ENCODE data around the gene CLCN6. TPM values are rescaled to one million over a fixed set of nuclear protein-coding genes. Genes with fewer than 3 reads are reported as not detected.

Gene CLCN6
- polyA plus RNA-seq, 3 donors, result 3.8 to 37.1 (median 4.2) TPM

DNA sequence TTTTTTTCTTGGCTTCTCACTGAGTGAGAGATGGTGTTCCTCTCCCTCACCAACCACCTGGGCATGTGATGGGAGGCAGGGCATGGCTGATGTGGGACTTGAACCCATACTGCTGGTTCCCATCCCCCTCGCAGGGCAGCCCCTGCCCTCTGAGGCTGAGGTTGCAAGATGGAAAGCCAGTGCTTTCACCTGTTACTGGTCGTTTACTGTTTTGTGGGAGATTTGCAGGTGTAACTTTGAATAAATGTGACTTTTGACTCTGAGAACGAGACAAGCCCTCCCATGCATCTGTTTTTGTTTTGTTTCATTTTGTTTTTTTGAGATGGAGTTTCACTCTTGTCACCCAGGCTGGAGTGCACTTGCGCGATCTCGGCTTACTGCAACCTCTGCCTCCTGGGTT, 22.4 kb upstream of the CLCN6 start:
- no peak overlapping the region for H3K4me3 ChIP-seq (replicated peaks in 1 of 3; ENCODE audit: low read depth in 2 of 3, low read length in 3 of 3)
- peaks cover 12 to 14% of the 10 kb centered on the region in 2 donors for H3K4me1 ChIP-seq (ENCODE audit: control insufficient read depth in 1 of 2, insufficient read depth in 2 of 2, low read length in 2 of 2)
- no peak overlapping the region for H3K27ac ChIP-seq (ENCODE audit: low read depth in 1 of 2, low read length in 2 of 2)
- Mint-ChIP-seq H3K4me3 (no peak overlapping the region), H3K4me1 (peaks cover 17% of the 10 kb centered on the region), H3K27ac (no peak overlapping the region), H3K36me3 (peaks cover 0 to 6% of the 10 kb centered on the region in 2 donors), H3K27me3 (ENCODE audit: low read depth in 3 of 3) (peaks cover 2 to 13% (median 7%) of the 10 kb centered on the region in 3 donors), H3K9me3 (peaks cover 0 to 3% (median 0%) of the 10 kb centered on the region in 7 donors)
- intact Hi-C loops (cut with micrococcal nuclease), result no loop called here
- no peak for TF ChIP-seq CTCF (IDR thresholded peaks at IDR 0.05)
- no peaks in the 10 kb centered on the region for H3K9me3 ChIP-seq (replicated peaks in 1 of 2; ENCODE audit: control insufficient read depth in 1 of 2, insufficient read depth in 1 of 2, low read length in 2 of 2)
- H3K4me2 ChIP-seq (replicated peaks; ENCODE audit: extremely low read depth, low read length, poor library complexity, severe bottlenecking), result no peak overlapping the region
- WGBS (ENCODE audit: insufficient coverage), result 92% methylated on average over 2 of the region's 6 CpGs
- peaks cover 0 to 2% of the 10 kb centered on the region in 2 donors for H3K36me3 ChIP-seq (replicated peaks in 1 of 2; ENCODE audit: control insufficient read depth in 1 of 2, insufficient read depth in 2 of 2, low read length in 2 of 2)
- no peak overlapping the region for H3K9ac ChIP-seq (ENCODE audit: insufficient read depth, low read length, poor library complexity, severe bottlenecking)
- no peak overlapping the region for H2AFZ ChIP-seq (ENCODE audit: insufficient read depth, low read depth, low read length, poor library complexity, severe bottlenecking)
- H3K27me3 ChIP-seq (ENCODE audit: control insufficient read depth in 2 of 2, insufficient read depth in 2 of 2, low read length in 2 of 2), result no peaks in the 10 kb centered on the region
- no peaks in the 10 kb centered on the region for H3K79me2 ChIP-seq (ENCODE audit: insufficient read depth, low read length)
- no peak for DNase-seq
- no peaks in the 10 kb centered on the region for H4K20me1 ChIP-seq (ENCODE audit: insufficient read depth, low read length)

- Mint-ChIP-seq H3K27ac (peak overlapping the region in 1 of 7 donors; percentile 75), H3K4me1 (peaks cover 21% of the 10 kb centered on the region), H3K36me3 (peaks cover 1 to 10% of the 10 kb centered on the region in 2 donors), H3K27me3 (ENCODE audit: low read depth in 3 of 3) (peaks cover 2 to 13% (median 7%) of the 10 kb centered on the region in 3 donors), H3K4me3 (no peak overlapping the region), H3K9me3 (peaks cover 0 to 3% (median 0%) of the 10 kb centered on the region in 7 donors)
- Histone ChIP-seq H3K27ac (ENCODE audit: low read depth in 1 of 2, low read length in 2 of 2) (no peak overlapping the region), H3K9me3 (replicated peaks in 1 of 2; ENCODE audit: control insufficient read depth in 1 of 2, insufficient read depth in 1 of 2, low read length in 2 of 2) (no peaks in the 10 kb centered on the region), H3K4me1 (ENCODE audit: control insufficient read depth in 1 of 2, insufficient read depth in 2 of 2, low read length in 2 of 2) (peaks cover 12 to 22% of the 10 kb centered on the region in 2 donors), H2AFZ (ENCODE audit: insufficient read depth, low read depth, low read length, poor library complexity, severe bottlenecking) (peak overlapping the region; percentile 67), H3K36me3 (replicated peaks in 1 of 2; ENCODE audit: control insufficient read depth in 1 of 2, insufficient read depth in 2 of 2, low read length in 2 of 2) (peaks cover 5 to 8% of the 10 kb centered on the region in 2 donors), H3K9ac (ENCODE audit: insufficient read depth, low read length, poor library complexity, severe bottlenecking) (peak overlapping the region; percentile 46), H3K4me2 (replicated peaks; ENCODE audit: extremely low read depth, low read length, poor library complexity, severe bottlenecking) (peak overlapping the region; percentile 76), H3K27me3 (ENCODE audit: control insufficient read depth in 2 of 2, insufficient read depth in 2 of 2, low read length in 2 of 2) (no peaks in the 10 kb centered on the region), H4K20me1 (ENCODE audit: insufficient read depth, low read length) (no peaks in the 10 kb centered on the region), H3K4me3 (replicated peaks in 1 of 3; ENCODE audit: low read depth in 2 of 3, low read length in 3 of 3) (peak overlapping the region in 1 of 3 experiments; percentile 65), H3K79me2 (ENCODE audit: insufficient read depth, low read length) (no peaks in the 10 kb centered on the region)
- intact Hi-C loops (cut with micrococcal nuclease), result loop anchor here in 1 of 2 donors (2.0 kb wide), 1 partner anchor 44 kb away; no protein-coding TSS in a partner anchor
- 87% methylated on average over 14 of the region's 21 CpGs for WGBS (ENCODE audit: insufficient coverage)
- DNase-seq, result no peak
- TF ChIP-seq CTCF (IDR thresholded peaks at IDR 0.05), result no peak
Measured at GRCh38 chr1:11784256-11784992, 21.6 kb upstream of the CLCN6 start.

All from CD14-positive monocyte (primary cell).